ENCODE results near the gene CALHM6. TPM values are rescaled to one million over a fixed set of nuclear protein-coding genes. Genes with fewer than 3 reads are reported as not detected.

CALHM6 gene
- total RNA-seq, 2 donors from 2014 or later: 1.3 to 2.3 TPM

GRCh38 chr6:116419069-116419786, 41.9 kb upstream of the CALHM6 start:
- no peak for ATAC-seq
- H3K27me3 ChIP-seq: no peaks in the 10 kb centered on the region
- H3K9me3 ChIP-seq: no peaks in the 10 kb centered on the region
- no peak overlapping the region for H3K4me3 ChIP-seq
- no peak for TF ChIP-seq POLR2A (IDR thresholded peaks at IDR 0.05)
- no peak for TF ChIP-seq CTCF (IDR thresholded peaks at IDR 0.05)
- DNase-seq: no peak
- no peak overlapping the region for H3K27ac ChIP-seq
- intact Hi-C loops (cut with DNase I): no loop called here
- no peaks in the 10 kb centered on the region for H3K36me3 ChIP-seq (replicated peaks in 1 of 2; ENCODE audit: insufficient read depth in 1 of 2, low read depth in 2 of 2)
- no peaks in the 10 kb centered on the region for H3K4me1 ChIP-seq
- 78 to 84% methylated on average over 2 of the region's 2 CpGs for WGBS, 2 donors

DNA sequence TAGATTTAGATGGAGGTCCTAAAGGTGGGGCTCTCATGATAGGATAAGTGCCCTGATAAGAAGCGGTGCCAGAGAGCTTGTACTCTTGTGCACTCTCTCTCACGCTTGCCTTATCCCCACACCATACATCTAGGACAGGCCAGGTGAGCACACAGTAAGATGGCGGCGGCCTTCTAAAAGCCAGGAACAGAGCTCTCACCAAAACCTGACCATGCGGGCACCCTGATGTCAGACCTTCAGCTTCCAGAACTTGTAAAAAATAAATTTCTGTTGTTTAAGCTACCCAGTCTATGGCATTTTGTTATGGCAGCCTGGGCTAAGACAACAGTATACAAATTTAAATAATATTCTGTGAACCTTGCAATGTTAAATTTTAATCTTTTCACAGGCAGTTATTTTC, 40.8 kb upstream of the CALHM6 start:
- Histone ChIP-seq H3K4me3 (no peak overlapping the region), H3K36me3 (replicated peaks in 1 of 2; ENCODE audit: insufficient read depth in 1 of 2, low read depth in 2 of 2) (no peaks in the 10 kb centered on the region), H3K27me3 (no peaks in the 10 kb centered on the region), H3K9me3 (no peaks in the 10 kb centered on the region), H3K27ac (no peak overlapping the region), H3K4me1 (no peaks in the 10 kb centered on the region)
- intact Hi-C loops (cut with DNase I): no loop called here
- no peak for TF ChIP-seq POLR2A (IDR thresholded peaks at IDR 0.05)
- no peak for TF ChIP-seq CTCF (IDR thresholded peaks at IDR 0.05)
- 93 to 96% methylated on average over 5 of the region's 5 CpGs for WGBS, 2 donors
- ATAC-seq (no peak), DNase-seq (no peak)

GRCh38 chr6:116422238-116422637, 38.9 kb upstream of the CALHM6 start:
- H3K27ac ChIP-seq: no peak overlapping the region
- H3K4me1 ChIP-seq: no peaks in the 10 kb centered on the region
- no peak overlapping the region for H3K4me3 ChIP-seq
- 75 to 81% methylated on average over 3 of the region's 3 CpGs for WGBS, 2 donors
- no peak for TF ChIP-seq CTCF (IDR thresholded peaks at IDR 0.05)
- H3K36me3 ChIP-seq (replicated peaks in 1 of 2; ENCODE audit: insufficient read depth in 1 of 2, low read depth in 2 of 2): no peaks in the 10 kb centered on the region
- no peak for DNase-seq
- intact Hi-C loops (cut with DNase I): no loop called here
- no peak for ATAC-seq
- H3K27me3 ChIP-seq: no peaks in the 10 kb centered on the region
- H3K9me3 ChIP-seq: no peaks in the 10 kb centered on the region

GRCh38 chr6:116424001-116424400, 37.2 kb upstream of the CALHM6 start:
- Histone ChIP-seq H3K27ac (no peak overlapping the region), H3K36me3 (replicated peaks in 1 of 2; ENCODE audit: insufficient read depth in 1 of 2, low read depth in 2 of 2) (no peaks in the 10 kb centered on the region), H3K4me3 (no peak overlapping the region), H3K4me1 (no peaks in the 10 kb centered on the region), H3K9me3 (no peaks in the 10 kb centered on the region), H3K27me3 (no peaks in the 10 kb centered on the region)
- no peak for ATAC-seq
- no peak for DNase-seq
- TF ChIP-seq POLR2A (IDR thresholded peaks at IDR 0.05): no peak
- TF ChIP-seq CTCF (IDR thresholded peaks at IDR 0.05): no peak
- intact Hi-C loops (cut with DNase I): no loop called here
- 69 to 79% methylated on average over 1 of the region's 1 CpG for WGBS, 2 donors

DNA sequence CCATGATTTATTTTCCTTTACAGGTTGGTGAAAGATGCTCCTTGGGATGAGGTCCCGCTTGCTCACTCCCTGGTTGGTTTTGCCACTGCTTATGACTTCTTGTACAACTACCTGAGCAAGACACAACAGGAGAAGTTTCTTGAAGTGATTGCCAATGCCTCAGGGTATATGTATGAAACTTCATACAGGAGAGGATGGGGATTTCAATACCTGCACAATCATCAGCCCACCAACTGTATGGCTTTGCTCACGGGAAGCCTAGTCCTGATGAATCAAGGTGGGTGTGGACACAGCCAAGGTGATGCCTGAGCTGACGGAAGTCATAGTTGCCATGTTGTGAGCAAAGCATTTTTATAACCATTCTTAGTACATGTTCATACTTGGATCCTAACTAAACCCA, 34.6 kb upstream of the CALHM6 start:
- no peak for TF ChIP-seq CTCF (IDR thresholded peaks at IDR 0.05)
- no peak for TF ChIP-seq POLR2A (IDR thresholded peaks at IDR 0.05)
- Histone ChIP-seq H3K36me3 (replicated peaks in 1 of 2; ENCODE audit: insufficient read depth in 1 of 2, low read depth in 2 of 2) (no peaks in the 10 kb centered on the region), H3K4me3 (no peak overlapping the region), H3K27me3 (no peaks in the 10 kb centered on the region), H3K9me3 (no peaks in the 10 kb centered on the region), H3K4me1 (no peaks in the 10 kb centered on the region), H3K27ac (no peak overlapping the region)
- ATAC-seq: no peak
- 93 to 96% methylated on average over 3 of the region's 3 CpGs for WGBS, 2 donors
- no peak for DNase-seq
- intact Hi-C loops (cut with DNase I): no loop called here

All from body of pancreas (tissue), 4 donors.